A549 (cell line): Measurements from ENCODE around the gene PEPD. TPM values are rescaled to one million over a fixed set of nuclear protein-coding genes. Genes with fewer than 3 reads are reported as not detected.

Source experiments
- ATAC-seq, 2 experiments: fragments of 200-7000 bp in 1 of 2; fragments of >200 bp in 1 of 2; cut with Nextera tagmentation in 1 of 2; cut with Tn5 transposase in 1 of 2; 3 replicates each; pipeline versions ENCODE4 v1.8.0 to v1.9.1; 2018 to 2020; ENCODE audit warnings: mild to moderate bottlenecking in 1 of 2, moderate library complexity in 1 of 2
- CTCF ChIA-PET: fragments of 300-600 bp; sonication (Branson Sonifier 250); formaldehyde crosslinking; extraction: SDS; loops from one replicate; lab custom pipeline; 2021; ENCODE audit warnings: antibody characterized with exemption, inconsistent platforms; lab: Yijun Ruan, JAX
- POLR2A ChIA-PET: fragments of 350-600 bp; formaldehyde crosslinking; extraction: SDS; loops from one replicate; lab custom pipeline; 2021; ENCODE audit warnings: antibody characterized with exemption, inconsistent platforms; lab: Yijun Ruan, JAX
- DNase-seq, 2 experiments: peaks; one replicate each; pipeline versions ENCODE4 v3.0.0 to v3.0.0-alpha.2; 2011 to 2016; ENCODE audit warnings: low read depth in 1 of 2, low spot score in 1 of 2
- FAIRE-seq: peaks from 2 replicates; lab custom pipeline; 2011; peaks lifted over from hg19 to GRCh38; lab: Jason Lieb, UNC
- H3K27ac ChIP-seq, 2 experiments: fragments of >200 bp; sonication (Bioruptor Twin); formaldehyde crosslinking; 3 replicates each; pipeline ENCODE4 v1.5.1; 2016 to 2017
- H3K4me1 ChIP-seq: fragments of >200 bp; sonication (Bioruptor Twin); formaldehyde crosslinking; 3 replicates; pipeline ENCODE4 v1.6.1; 2016
- H3K4me2 ChIP-seq: fragments of >200 bp; sonication (Bioruptor Twin); formaldehyde crosslinking; 3 replicates; pipeline ENCODE4 v1.6.1; 2016
- H3K4me3 ChIP-seq: fragments of >200 bp; sonication (Bioruptor Twin); formaldehyde crosslinking; 3 replicates; pipeline ENCODE4 v1.5.1; 2016
- H3K9me3 ChIP-seq: fragments of >200 bp; sonication (Bioruptor Twin); formaldehyde crosslinking; 3 replicates; pipeline ENCODE4 v1.6.1; 2016
- ATOH8 ChIP-seq: fragments of 250-450 bp; sonication (Bioruptor Pico); IDR thresholded peaks from 2 replicates; pipeline ENCODE4 v1.5.0; 2020; ENCODE audit warnings: low read depth, mild to moderate bottlenecking, moderate library complexity
- CEBPB ChIP-seq, 2 experiments: fragments of >200 bp in 1 of 2; sonication (Bioruptor Twin) in 1 of 2; formaldehyde crosslinking in 1 of 2; IDR thresholded peaks; 2 replicates each; pipeline ENCODE4 v1.6.1; 2012 to 2016
- CHD4 ChIP-seq: fragments of 200-600 bp; sonication (generic); IDR thresholded peaks from 2 replicates; pipeline ENCODE4 v1.6.1; 2016; ENCODE audit warnings: antibody characterized with exemption, mild to moderate bottlenecking, borderline replicate concordance
- ESRRA ChIP-seq: fragments of 150-350 bp; IDR thresholded peaks from 2 replicates; pipeline ENCODE4 v1.6.1; 2014; ENCODE audit warnings: mild to moderate bottlenecking, low read length, borderline replicate concordance
- FOSB ChIP-seq: fragments of 250-450 bp; sonication (Bioruptor Pico); IDR thresholded peaks from 2 replicates; pipeline ENCODE4 v1.5.0; 2020; ENCODE audit warnings: mild to moderate bottlenecking, moderate library complexity
- HDAC2 ChIP-seq: fragments of 200-600 bp; sonication (generic); IDR thresholded peaks from 2 replicates; pipeline ENCODE4 v1.6.1; 2016
- HOXA7 ChIP-seq: fragments of 250-450 bp; sonication (Bioruptor Pico); IDR thresholded peaks from 2 replicates; pipeline ENCODE4 v1.5.0; 2020; ENCODE audit warnings: mild to moderate bottlenecking, moderate library complexity
- HOXB13 ChIP-seq: fragments of 250-450 bp; sonication (Bioruptor Pico); IDR thresholded peaks from 2 replicates; pipeline ENCODE4 v1.5.0; 2020; ENCODE audit warnings: low read depth, mild to moderate bottlenecking, moderate library complexity
- JUNB ChIP-seq: fragments of >200 bp; sonication (Bioruptor Twin); formaldehyde crosslinking; IDR thresholded peaks from 2 replicates; pipeline ENCODE4 v1.6.1; 2016
- MAZ ChIP-seq: fragments of 150-350 bp; IDR thresholded peaks from 2 replicates; pipeline ENCODE4 v1.6.1; 2014; ENCODE audit warnings: antibody characterized with exemption, low read depth, low read length, borderline replicate concordance
- NFE2L2 ChIP-seq: fragments of 150-350 bp; conservative IDR thresholded peaks from 2 replicates; pipeline ENCODE4 v1.6.1; 2014; ENCODE audit warnings: low read length
- NPAS2 ChIP-seq: fragments of 250-450 bp; sonication (Bioruptor Pico); IDR thresholded peaks from 2 replicates; pipeline ENCODE4 v1.8.0; 2022; ENCODE audit warnings: mild to moderate bottlenecking, moderate library complexity, borderline replicate concordance
- PBX3 ChIP-seq: IDR thresholded peaks from 2 replicates; pipeline ENCODE4 v1.6.1; 2012
- POLR2A ChIP-seq: IDR thresholded peaks from 2 replicates; pipeline ENCODE4 v1.6.1; 2012; ENCODE audit warnings: mild to moderate bottlenecking, low read length
- POLR2AphosphoS2 ChIP-seq: conservative IDR thresholded peaks from 2 replicates; pipeline ENCODE4 v1.6.1; 2012; ENCODE audit warnings: low read length, improper control_type of control experiment, inconsistent platforms
- REST ChIP-seq: fragments of 200-600 bp; sonication (generic); IDR thresholded peaks from 2 replicates; pipeline ENCODE4 v1.6.1; 2016; ENCODE audit warnings: antibody characterized with exemption, mild to moderate bottlenecking, moderate library complexity
- WGBS: methylation state at CpG from one replicate; pipeline ENCODE4 v1.1.6; 2017; ENCODE audit errors: missing lambda C conversion rate; 5-methylcytosine and 5-hydroxymethylcytosine counted together
- polyA plus RNA-seq, 4 experiments: library from polyadenylated mRNA; depleted of rRNA in 3 of 4; stranded (reverse); fragments of >200 nt; fragmentation: RNase III in 1 of 4; extraction: RNeasy Plus Mini Kit Qiagen cat#74134 plus additional on column Dnase treatment in 1 of 4; gene quantifications; 2 replicates in 3 of 4; 3 replicates in 1 of 4; pipeline ENCODE4 v1.2.3, GENCODE V29; 2011 to 2017
- TF ChIP-seq, protein P1 (sequence below): fragments of >200 bp; sonication (Bioruptor Twin); formaldehyde crosslinking; IDR thresholded peaks from 2 replicates; pipeline ENCODE4 v1.6.1; 2016
- TF ChIP-seq, protein P2 (sequence below): fragments of >200 bp; sonication (Bioruptor Twin); formaldehyde crosslinking; IDR thresholded peaks from 3 replicates; pipeline ENCODE4 v1.5.1; 2016
- TF ChIP-seq, protein P3 (sequence below): fragments of 150-350 bp; IDR thresholded peaks from 2 replicates; pipeline ENCODE4 v1.6.1; 2014; ENCODE audit warnings: low read depth, mild to moderate bottlenecking, low read length

PEPD gene
- polyA plus RNA-seq, 2 of the 4 experiments (the other 2 are of a cell fraction), result 85.5 to 100 TPM

- Histone ChIP-seq H3K4me2 (no peak overlapping the region), H3K9me3 (no peaks in the 10 kb centered on the region), H3K4me1 (no peaks in the 10 kb centered on the region), H3K4me3 (no peak overlapping the region), H3K27ac (no peak overlapping the region)
- TF ChIP-seq FOSB (CRISPR knock-in tag) (no peak), ESRRA (no peak), MAZ (no peak), CEBPB (IDR thresholded peaks at IDR 0.05) (no peak), JUNB (no peak), CHD4 (no peak), PBX3 (no peak), POLR2AphosphoS2 (no peak), HOXA7 (CRISPR knock-in tag) (no peak), ATOH8 (CRISPR knock-in tag) (no peak), HDAC2 (no peak), POLR2A (no peak), NPAS2 (no peak), HOXB13 (CRISPR knock-in tag) (no peak)
- TF ChIP-seq, protein P1, sequence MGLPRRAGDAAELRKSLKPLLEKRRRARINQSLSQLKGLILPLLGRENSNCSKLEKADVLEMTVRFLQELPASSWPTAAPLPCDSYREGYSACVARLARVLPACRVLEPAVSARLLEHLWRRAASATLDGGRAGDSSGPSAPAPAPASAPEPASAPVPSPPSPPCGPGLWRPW, result no peak
- TF ChIP-seq, protein P2, sequence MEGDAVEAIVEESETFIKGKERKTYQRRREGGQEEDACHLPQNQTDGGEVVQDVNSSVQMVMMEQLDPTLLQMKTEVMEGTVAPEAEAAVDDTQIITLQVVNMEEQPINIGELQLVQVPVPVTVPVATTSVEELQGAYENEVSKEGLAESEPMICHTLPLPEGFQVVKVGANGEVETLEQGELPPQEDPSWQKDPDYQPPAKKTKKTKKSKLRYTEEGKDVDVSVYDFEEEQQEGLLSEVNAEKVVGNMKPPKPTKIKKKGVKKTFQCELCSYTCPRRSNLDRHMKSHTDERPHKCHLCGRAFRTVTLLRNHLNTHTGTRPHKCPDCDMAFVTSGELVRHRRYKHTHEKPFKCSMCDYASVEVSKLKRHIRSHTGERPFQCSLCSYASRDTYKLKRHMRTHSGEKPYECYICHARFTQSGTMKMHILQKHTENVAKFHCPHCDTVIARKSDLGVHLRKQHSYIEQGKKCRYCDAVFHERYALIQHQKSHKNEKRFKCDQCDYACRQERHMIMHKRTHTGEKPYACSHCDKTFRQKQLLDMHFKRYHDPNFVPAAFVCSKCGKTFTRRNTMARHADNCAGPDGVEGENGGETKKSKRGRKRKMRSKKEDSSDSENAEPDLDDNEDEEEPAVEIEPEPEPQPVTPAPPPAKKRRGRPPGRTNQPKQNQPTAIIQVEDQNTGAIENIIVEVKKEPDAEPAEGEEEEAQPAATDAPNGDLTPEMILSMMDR, result no peak
- TF ChIP-seq, protein P3, sequence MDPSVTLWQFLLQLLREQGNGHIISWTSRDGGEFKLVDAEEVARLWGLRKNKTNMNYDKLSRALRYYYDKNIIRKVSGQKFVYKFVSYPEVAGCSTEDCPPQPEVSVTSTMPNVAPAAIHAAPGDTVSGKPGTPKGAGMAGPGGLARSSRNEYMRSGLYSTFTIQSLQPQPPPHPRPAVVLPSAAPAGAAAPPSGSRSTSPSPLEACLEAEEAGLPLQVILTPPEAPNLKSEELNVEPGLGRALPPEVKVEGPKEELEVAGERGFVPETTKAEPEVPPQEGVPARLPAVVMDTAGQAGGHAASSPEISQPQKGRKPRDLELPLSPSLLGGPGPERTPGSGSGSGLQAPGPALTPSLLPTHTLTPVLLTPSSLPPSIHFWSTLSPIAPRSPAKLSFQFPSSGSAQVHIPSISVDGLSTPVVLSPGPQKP, result no peak
- FAIRE-seq, result no peak
- WGBS, result 83% methylated on average over 8 of the region's 8 CpGs
- DNase-seq, result no peak
- ATAC-seq, result no peak
- ChIA-PET POLR2A (no interaction called here), CTCF (interaction anchor here (0.9 to 1.5 kb wide), 5 partner anchors 10 to 276 kb away, joined by 3 to 8 read pairs (median 3); partner anchors contain the start of gene PEPD)
Observed at GRCh38 chr19:33501693-33502356, 19.8 kb downstream of the PEPD start.

DNA sequence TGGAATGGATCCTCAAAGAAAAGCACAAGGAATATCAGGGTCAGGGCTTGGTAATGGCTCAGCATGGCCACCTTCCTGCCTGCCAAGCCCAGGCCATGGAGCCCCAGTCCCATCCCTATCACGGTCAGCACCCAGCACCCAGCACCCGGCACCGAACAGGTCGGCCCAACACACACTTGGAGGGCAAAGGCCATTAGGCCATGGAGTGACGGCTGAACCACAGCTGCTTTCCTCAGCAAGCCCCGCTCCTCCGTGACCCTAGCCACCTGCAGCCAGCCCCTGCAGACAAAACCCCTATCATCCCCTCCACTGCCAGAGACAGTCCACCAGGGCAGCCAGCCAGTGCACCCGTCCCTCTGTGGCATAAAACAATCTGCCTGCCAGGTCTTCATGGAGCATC, 20.6 kb downstream of the PEPD start:
- Histone ChIP-seq H3K27ac (no peak overlapping the region), H3K9me3 (no peaks in the 10 kb centered on the region), H3K4me1 (no peaks in the 10 kb centered on the region), H3K4me3 (no peak overlapping the region), H3K4me2 (no peak overlapping the region)
- POLR2A ChIA-PET, result no interaction called here
- ATAC-seq (no peak), FAIRE-seq (no peak), DNase-seq (no peak)
- 93% methylated on average over 8 of the region's 8 CpGs for WGBS
- CTCF ChIA-PET, result interaction anchor here (0.9 to 1.5 kb wide), 2 partner anchors 9 to 277 kb away, joined by 3 read pairs; no protein-coding TSS in a partner anchor
- TF ChIP-seq JUNB (no peak), REST (no peak), NFE2L2 (no peak), POLR2AphosphoS2 (no peak)
